ENCODE measurements around the gene SH3TC1.

Gene SH3TC1

DNA sequence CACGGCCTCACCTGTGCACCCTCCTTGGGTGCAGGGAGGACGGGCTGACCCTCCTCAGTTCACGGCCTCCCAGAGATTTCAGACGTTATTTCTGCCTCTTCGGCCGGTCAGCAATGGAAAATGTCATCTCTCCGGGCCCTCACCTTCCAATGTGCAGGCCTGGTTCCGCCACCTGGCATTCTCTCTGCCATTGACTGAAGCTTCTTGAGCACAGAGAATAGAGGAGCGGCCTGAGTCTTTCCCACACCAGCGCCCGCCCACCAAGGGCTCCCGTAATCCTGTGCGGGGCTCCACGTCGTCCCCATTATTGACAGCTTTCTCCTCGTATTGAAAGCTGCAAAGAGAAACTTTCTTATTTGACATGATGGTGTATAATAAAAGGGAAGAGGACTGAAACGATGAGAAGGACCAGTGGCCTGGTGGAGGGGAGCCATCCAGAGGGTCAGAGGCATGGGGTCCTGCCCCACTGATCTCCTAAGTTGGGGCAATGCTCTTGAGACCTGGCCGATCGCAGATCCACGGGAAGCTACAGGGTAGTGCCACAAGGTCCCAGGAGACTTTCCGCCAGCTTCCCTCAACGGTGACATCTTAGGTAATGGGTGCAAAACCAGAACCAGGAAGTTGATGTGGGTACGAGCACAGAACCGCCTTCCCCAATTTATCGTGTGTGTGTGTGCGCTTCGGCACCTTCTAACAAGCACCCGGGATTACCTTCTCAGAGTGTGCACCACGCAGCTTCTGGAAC lies 91.0 kb downstream of the SH3TC1 start:
- no peak for DNase-seq

DNA sequence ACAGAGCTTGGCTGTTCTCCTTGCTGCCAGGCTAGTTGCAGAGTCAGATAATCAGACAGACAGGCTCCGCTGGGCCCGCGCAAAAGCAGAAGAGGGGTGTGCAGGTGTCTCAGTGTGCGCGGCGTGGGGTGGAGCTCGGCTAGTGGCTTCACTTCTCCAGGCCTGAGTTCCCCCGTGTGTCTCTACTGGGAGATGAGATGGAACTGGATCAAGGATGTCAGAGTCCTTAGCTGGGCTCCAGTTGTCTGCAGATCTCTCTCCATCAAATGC lies 91.5 kb downstream of the SH3TC1 start:
- DNase-seq = no peak

All from right kidney (tissue), 1 donor.